NCI-H2107 (cell line): ENCODE results near the gene TRDMT1.
"Not testable (repeated sequence)": the region's sequence is repeated elsewhere in the genome, so short reads cannot be mapped to it uniquely, and the experiment has no call there.

Experiments
- DNase-seq: peaks from one replicate; lab custom pipeline; 2025; lab: John Stamatoyannopoulos, UW

Gene TRDMT1

DNA sequence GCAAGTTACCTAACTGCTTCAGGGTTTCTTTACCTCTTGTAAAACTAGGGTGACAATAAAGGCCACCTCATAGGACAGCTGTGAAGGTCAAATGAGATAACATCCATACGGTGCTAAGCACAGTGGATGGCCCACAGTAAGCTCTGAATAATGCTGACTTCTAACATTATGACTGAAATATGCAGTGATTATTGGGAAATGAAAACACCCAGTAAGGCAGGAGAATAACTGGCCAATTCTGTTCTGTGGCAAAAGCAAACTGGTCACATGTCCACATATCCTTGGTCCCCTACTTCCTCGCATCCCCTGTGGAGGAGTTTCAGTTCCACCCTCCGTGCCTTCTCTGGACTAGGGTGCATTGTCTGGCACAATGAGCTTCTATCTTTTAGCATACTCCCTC lies 73.2 kb downstream of the TRDMT1 start:
- DNase-seq, result no peak

DNA sequence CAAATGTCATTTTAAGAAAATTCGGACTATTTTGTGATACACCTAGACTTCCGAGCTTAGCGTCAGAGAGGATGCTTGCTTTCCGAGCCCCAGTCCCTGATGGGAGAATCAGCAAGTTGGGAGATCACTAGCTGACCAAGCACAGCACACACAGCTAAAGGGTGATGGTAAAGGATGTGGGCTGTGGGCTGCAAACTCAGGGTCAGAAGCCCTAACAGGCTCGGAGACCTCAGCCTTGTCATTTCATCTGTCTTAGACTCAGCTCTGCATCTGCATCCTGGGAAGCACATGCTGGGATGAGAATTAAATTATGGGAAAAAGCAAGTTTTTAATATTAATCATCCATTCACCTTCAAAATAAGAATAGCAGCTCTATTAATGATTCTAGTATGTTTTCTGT lies 75.1 kb downstream of the TRDMT1 start:
- DNase-seq, result no peak

DNA sequence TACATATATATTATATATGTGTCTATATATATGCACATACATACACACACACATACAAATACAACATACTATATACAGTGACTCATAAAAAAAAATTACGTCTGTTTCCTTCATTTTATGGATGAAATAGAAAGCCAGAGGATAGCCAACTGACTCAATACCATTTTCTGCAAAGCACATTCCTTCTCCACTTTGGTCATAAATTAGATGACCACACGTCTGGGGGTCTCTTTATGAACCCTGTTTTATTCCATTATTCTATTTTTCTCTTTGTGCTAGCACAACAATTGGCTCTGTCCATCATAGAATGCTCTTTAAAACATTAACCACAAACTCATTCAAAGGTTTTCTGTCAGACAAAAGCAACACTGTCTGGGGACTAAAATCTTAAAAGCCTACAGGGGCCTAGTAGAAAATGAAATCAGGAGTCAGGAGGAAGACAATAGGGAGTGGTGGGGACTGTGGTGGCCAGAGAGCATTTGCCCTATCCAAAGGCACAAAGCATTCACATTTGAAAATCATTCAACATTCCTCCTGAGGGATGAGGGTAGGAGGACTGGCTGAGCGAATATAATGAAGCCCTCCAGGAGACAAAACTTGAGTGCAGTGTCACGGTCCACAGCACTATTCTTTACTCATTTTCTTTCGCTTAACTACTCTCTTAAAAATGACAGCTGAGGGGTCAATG lies 76.1 kb downstream of the TRDMT1 start:
- no peak for DNase-seq

DNA sequence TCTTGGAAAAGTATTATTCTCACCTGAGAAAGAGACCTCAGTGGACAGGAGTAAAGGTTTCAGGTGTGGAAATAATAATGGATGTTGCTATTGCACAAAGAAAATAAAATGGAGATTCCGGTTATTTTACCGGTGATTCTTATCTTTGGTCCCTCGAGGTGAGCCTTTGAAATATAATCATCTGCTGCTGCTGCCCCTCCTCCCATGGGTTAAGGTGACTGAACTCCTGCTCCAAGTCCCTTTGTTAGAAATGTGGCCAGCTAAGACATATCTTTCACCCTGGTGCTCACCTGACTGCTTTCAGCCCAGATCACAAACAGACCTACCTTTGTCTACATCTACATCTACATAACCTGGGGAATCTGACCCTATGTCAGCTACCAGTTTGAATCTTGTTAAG lies 77.5 kb downstream of the TRDMT1 start:
- DNase-seq, result no peak

DNA sequence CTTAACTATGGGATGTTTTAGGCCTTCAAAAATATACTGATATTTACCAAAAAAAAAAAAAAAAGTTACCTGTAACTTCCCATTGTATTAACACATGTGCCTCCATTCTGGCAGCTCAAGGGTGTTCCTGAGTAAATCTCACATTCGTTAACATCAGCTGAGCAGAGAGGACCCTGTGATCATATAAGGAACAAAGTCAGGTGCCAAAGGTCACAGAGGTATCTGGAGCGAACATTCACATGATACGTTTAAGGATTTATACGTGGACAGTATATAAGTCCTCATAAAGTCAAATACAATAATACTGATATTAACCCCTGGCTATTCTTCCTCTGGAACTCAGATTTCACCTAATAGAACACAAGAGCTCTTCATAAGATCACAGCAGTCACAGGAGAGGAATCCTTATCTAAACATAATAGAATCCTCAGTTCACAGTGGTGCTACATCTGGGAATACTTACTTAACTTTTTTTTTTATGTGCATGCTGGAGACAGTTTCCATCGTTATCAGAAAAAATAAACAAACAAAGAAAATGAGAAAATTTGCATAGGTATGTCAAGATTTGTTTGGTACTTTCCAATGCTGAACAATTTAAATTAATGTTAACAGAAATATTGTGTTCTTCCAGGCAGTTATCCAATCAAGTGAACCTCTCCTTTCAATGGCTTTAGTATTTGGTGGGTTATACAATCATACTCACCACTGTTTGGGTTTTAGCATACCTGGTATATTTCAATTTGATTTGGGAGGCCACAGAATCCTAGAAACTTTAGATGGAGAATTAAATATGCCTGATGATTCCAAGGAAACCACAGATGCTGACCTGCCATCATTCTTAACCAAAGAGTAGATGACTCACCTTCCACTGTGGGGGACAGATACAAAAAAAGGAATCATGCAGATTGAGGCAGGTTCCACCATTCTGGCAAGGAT lies 78.5 kb downstream of the TRDMT1 start:
- no peak for DNase-seq

DNA sequence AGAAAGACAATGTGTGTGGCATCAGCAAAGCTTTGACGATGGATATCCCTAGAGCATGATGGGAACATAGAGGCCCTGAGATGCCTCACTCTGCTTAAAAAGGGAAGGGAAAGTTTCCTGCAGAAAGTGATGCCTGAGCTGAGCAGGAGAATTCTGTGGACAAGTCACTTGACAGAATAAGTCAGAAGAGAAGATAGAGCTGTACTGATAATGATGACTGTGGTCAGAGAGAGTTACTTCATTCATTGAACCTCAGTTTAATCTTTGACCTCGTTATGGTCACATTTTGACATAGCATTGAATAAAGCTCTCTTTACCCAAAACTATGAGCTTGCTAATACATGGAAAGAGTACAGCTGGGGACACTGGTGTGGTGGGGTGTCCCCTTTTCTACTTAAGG lies 79.4 kb downstream of the TRDMT1 start:
- no peak for DNase-seq

DNA sequence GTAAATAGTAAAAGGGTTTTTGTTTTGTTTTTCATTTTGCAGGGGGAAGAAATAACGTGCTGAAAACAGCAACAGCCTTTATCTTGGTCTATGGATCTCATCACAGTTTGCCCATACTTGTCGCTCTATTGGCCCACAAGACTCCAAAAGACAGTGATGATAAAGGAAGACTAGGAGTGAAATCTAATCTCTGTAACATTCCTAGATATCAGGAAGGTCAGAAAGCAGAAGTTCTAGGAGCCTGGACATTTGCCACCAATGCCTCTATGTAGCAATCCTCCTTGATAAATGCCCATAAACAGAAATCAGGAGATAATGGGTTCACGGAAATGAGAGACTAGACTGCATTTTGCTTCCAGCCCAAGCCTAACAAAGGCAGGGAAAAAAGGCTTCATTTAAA lies 80.8 kb downstream of the TRDMT1 start:
- DNase-seq, result no peak

DNA sequence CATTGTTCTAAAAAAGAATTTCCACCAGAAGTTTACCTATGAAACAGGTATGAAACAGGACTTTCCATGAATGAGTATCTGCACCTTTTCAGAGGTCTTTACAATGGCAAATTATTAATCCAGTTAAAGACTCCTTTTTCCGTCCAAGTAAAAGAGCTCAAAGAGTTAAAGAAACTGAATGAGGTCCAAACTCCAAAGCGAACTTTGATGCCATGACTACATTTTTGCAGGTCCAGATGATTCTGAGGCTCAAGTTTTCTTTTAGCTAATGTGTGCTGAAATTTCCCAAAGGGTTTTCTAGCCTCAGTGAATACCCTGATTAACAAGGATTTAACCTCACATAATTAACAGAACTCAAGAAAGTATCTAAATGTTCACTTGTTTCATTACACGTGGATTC lies 81.6 kb downstream of the TRDMT1 start:
- DNase-seq, result no peak

DNA sequence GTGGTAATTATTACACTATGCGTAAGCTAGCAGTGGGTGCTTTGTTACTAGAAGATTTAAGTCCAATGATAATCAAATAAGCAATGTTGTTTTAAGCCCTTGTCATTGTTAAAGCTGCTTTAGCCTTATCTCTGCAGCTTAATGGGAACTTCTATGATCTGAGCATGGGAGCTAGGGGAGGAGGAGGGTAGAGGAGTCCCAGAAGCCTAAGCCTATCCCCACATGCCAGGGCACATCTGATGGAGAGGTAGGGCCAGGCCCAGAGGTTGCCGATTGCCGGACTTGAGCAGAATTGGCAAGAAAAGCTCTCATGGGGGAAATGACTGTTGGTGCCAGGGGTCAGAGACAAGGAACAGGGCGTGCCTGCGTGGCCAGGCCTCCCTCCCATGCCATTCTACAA lies 85.3 kb downstream of the TRDMT1 start:
- no peak for DNase-seq

DNA sequence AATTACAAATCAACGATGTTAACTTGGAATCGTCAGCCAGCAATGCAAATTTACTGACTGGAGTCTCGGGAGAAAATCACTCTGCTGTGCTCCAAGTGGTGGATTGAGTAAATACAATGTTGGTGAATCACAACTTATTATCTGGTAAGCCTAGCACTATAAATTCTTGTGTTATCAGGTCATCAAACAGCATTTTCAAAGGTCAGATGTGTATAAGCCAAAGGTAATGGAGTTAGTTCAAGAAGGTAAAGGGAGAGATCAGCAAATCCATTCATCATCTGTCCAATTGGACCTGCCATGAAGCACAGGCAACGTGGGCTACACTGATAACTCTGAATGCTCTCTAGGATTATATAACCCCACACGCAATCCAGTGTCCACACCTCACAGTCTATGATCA lies 85.8 kb downstream of the TRDMT1 start:
- DNase-seq, result no peak

DNA sequence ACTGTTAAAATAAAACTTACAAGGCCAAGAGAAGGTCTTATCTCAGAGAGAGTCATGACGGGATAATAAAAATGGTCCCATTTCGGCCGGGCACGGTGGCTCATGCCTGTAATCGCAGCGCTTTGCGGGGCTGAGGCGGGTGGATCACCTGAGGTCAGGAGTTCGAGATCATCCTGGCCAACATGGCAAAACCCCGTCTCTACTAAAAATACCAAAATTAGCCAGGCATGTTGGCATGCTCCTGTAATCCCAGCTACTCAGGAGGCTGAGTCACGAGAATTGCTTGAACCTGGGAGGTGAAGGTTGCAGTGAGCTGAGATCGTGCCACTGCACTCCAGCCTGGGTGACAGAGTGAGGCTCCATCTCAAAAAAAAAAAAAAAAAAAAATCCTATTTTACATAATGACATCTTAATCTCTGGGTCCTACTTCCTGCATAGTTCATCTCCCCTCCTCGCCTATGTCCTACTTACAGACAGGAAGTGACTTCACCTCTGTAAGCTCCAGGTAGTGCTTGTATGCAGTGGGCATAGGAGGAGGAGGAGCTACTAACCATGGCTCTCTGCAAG lies 86.5 kb downstream of the TRDMT1 start:
- DNase-seq, result not testable (repeated sequence)

DNA sequence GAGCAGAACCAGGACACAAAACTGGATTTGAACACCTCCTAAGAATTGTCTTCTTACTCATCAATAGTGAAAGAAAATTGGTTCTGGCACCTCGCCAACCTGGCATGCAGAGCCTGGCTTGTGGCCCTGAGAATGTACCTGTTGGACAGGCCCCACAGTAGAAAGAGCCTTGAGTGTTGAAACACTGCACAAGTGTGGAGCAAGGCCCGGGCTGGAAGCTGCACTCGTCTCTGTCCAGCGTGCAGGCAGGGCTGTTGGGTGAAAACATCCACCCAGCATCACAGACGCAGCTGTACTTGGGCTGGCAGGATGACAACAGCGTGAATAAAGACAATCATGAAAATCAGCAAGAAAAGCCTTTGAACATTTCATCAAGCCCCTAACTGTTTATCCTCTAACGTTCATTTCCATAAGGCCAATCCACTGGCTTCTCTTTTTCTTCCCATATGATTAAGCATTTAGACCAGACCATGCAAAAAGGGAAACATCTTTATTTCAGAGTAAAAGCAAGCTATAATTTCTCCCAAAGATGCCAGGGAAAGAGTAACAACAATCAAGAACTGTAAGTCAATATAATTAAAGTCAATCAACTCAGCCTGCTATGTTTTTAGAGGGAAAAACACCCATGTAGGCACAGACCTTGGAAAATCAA lies 87.5 kb downstream of the TRDMT1 start:
- no peak for DNase-seq

DNA sequence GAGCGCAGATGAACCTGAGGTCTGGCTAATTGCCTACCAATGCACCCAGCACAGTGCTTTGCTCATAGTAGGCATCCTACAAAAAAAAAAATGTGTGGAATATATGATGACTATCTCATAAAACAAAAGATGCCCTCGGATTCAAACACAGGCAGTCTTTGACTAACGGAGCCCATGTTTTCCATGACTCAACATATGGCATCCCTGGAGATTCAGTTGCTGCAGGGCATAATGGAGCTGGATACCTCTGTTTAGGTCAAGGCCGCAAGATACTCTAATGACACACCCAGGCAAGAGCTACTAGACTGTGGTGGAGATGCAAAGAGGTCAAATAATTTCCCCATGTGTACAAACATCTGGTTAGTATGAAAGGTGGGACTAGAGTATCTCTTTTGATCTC lies 88.1 kb downstream of the TRDMT1 start:
- DNase-seq, result no peak

DNA sequence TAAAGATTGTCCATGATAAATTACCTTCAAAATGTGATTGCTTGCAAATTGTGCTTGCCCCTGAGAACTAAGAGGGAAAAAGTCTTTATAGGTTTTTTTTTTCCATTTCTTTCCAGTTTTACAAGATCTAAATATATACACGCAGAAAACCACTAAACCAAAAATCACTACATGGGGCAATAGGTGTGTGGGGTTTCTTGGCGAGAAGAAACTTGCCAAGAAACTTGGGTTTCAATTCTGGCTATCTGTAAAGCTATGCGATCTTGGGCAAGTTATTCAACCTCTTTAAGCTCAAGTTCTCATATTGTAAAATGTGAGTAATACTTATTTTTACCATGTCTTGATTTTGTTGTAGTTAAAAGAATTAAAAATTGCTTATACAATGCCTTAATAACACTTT lies 88.9 kb downstream of the TRDMT1 start:
- no peak for DNase-seq

DNA sequence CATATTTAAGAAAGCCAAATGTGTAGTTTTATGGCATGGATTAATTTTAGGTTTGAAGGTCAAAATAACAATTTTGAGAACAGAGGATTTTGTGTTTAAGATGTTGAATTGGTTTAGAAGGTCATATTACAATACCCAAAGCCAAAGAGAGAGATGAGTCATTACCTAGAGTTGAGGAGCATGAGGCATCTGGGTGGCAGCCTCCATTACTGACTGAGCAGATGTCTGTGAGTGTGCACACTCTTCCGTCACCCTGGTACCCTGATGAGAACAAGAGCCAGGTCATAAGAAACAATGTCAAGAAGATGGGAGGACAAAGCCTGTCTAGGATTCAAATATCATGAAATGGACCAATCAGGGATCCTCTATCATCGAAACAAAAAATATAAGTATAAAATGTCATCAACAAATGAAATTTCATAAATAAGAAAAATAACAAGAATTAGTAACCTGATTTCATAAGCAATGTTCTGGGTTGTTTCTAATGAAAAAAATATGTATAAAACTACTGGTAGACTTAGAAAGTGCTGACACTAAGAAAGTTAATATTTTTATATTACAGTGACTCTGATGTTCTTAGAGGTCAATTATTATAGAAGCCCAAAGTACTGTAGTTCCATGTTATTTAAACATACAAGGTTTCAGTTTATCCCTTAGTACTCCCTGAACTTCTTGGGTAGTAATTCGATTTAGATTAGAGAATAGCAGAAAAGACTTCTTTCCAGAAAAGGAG lies 91.8 kb downstream of the TRDMT1 start:
- no peak for DNase-seq

DNA sequence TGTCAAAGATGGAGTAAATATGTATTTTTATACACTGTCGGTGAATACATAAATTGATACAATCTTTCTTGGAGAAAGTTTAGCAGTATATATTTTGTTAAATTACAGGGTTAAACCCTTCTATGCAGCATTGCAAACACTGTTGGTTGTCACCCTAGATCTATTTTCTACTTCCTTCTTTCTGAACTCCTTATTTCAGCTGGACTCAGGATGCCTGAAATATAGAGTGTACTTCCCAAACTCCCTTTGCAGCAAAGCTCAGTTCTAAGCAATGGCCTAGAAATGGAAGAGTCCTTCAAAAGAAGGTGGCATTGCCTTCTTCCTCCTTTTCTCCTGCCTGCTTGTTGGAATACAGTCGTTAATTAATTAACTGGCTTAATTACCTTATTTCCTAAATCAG lies 92.4 kb downstream of the TRDMT1 start:
- no peak for DNase-seq

DNA sequence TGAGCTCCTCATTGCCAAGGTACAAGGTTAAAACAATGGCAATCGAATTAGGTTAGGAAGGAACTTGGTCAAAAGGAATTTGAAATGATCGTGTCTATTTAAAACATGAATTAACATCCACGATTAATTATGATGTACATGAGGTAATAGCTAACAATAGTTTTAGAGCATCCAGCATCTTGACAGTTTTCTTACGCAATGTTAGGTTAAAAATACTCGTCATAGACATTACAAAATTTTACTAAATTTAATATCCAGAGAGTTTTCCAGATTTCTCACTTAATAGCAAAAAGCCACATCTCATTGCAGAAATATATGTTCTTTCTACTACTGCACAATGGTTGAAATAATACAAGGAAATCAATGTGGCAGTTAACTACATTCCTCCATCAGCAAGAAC lies 94.5 kb downstream of the TRDMT1 start:
- no peak for DNase-seq

DNA sequence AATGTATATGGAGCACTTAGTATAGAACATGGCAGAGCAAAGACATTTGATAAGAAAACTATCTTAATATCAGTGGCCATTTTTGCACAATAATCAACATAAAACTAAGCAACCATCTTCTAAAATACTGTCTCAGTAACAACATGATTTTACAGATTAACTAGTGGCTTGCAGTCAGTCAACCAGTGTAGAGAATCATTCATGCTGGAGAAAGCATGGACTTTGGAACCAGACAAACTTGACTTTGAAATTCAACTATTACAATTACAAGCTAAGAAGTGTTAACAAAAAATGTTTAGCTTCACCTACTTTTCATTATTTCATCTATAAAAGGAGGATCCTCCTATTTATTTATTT lies 99.6 kb downstream of the TRDMT1 start:
- no peak for DNase-seq

DNA sequence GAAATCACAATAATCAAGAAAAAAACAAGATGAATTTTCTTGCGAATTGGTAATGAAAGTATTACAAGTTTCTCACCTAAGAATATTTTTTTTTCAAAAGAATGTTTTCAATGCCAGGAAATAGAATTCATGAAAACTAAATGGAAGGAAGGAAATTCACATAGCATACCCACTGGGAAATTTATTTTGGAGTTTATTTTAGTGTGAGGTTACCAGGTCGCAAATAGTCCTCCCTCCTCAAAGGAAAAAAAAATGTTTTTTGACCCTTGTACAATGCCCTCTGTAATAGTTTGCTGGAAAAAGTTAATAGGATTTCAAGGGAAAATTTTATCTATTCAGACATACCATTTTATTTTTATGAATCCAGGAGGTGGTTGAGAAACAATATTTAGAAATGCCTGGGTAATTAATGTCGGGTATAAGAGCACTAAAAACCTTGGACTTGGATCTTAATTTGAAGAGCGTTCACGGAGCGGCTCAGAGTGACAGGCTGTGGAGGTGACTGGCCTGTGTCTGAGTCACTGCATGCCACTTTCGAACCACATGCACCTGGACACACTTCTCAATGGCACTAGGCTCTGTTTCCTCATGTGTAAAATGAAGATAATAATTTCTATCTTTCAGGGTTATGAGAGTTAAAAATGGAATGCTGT lies 100.1 kb downstream of the TRDMT1 start:
- no peak for DNase-seq

DNA sequence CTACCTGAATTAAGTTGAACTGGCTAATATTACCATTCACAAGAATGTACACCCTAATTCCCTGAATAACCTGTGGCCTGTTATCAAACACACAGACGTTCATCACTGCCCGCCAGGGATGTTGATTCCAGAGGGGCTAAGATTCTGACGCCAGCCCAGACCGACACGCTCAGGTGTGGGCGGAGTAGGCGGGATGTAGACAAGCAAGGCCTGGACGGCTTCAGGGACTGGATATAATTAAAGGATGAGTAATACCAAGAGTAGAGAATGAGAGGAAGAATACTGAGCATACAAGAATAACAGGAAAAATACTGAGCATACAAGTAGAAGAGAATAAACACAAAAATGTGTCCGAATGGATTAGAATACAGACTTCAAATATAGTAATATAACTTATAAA lies 100.9 kb downstream of the TRDMT1 start:
- no peak for DNase-seq

DNA sequence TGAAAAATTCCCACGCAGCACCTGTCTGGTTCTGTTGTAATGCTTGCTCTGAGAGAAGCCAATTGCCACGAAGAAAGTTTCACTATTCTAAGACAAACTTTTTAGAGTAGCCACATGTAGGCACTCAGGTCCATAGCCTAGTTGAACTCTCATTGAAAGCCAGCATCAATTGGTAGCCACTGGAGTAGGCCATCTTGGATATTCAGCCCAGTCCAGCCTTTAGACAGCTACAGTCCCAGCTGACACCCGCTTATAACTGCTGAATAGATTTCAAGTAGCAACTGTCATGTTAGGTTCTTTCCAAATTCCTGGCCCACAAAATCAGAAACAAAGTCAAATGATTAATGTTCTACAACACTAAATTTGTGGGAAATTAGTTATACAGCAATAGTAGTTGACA lies 103.5 kb downstream of the TRDMT1 start:
- DNase-seq, result no peak
